MCF 10A (cell line): ENCODE results near the gene MRE11. TPM values are rescaled to one million over a fixed set of nuclear protein-coding genes. Genes with fewer than 3 reads are reported as not detected.
A peak's percentile ranks its signal among the peaks of the same experiment; 100 is the strongest.

ENCODE experiments used
- BruUV-seq: library from RNA; stranded (reverse); fragments of 400-500 nt; replicated peaks from 2 replicates; lab custom pipeline; 2021; lab: Mats Ljungman, UMichigan
- CTCF ChIA-PET: fragments of 300-600 bp; sonication (Branson Sonifier 250); formaldehyde crosslinking; extraction: SDS; loops from one replicate; lab custom pipeline; 2021; ENCODE audit warnings: antibody characterized with exemption, inconsistent platforms; lab: Yijun Ruan, JAX
- POLR2A ChIA-PET: fragments of 300-600, 350-650 bp; sonication (Branson Sonifier 250); formaldehyde crosslinking; extraction: SDS; loops from one replicate; lab custom pipeline; 2020; ENCODE audit warnings: antibody characterized with exemption, inconsistent platforms; lab: Yijun Ruan, JAX
- DNase-seq: peaks from one replicate; pipeline ENCODE4 v3.0.0-alpha.2; 2018; ENCODE audit not compliant: unreplicated experiment
- H3K27ac Mint-ChIP-seq: one replicate; pipeline ENCODE4 v1.8.0; 2022; ENCODE audit warnings: mild to moderate bottlenecking, low read depth, mixed read lengths; ENCODE audit not compliant: unreplicated experiment
- H3K27me3 Mint-ChIP-seq: one replicate; pipeline ENCODE4 v1.8.0; 2022; ENCODE audit warnings: mixed read lengths; ENCODE audit not compliant: insufficient read depth, unreplicated experiment
- H3K36me3 Mint-ChIP-seq: one replicate; pipeline ENCODE4 v1.8.0; 2022; ENCODE audit warnings: mild to moderate bottlenecking, moderate library complexity, mixed read lengths; ENCODE audit not compliant: insufficient read depth, unreplicated experiment
- H3K4me1 Mint-ChIP-seq: one replicate; pipeline ENCODE4 v1.8.0; 2022; ENCODE audit warnings: mixed read lengths; ENCODE audit not compliant: insufficient read depth, unreplicated experiment
- H3K4me3 Mint-ChIP-seq: one replicate; pipeline ENCODE4 v1.8.0; 2022; ENCODE audit warnings: mild to moderate bottlenecking, moderate library complexity, mixed read lengths; ENCODE audit not compliant: unreplicated experiment
- H3K9me3 Mint-ChIP-seq: one replicate; pipeline ENCODE4 v1.8.0; 2022; ENCODE audit warnings: mixed read lengths; ENCODE audit not compliant: unreplicated experiment
- CTCF ChIP-seq: fragments of 200-600 bp; IDR thresholded peaks from one replicate; pipeline ENCODE4 v1.8.0; 2022; ENCODE audit warnings: antibody characterized with exemption, mild to moderate bottlenecking; ENCODE audit not compliant: unreplicated experiment
- intact Hi-C: fragments of 100-400 bp; cut with micrococcal nuclease; formaldehyde crosslinking; loops from 2 replicates; pipeline ENCODE4 v1.14.1; 2022
- total RNA-seq: library from RNA; stranded (reverse); gene quantifications from 2 replicates; pipeline ENCODE4 v1.2.3, GENCODE V29; 2022

Gene MRE11
- total RNA-seq, 1 experiment from 2014 or later: 13.2 TPM

GRCh38 chr11:94528551-94528950, 34.9 kb upstream of the MRE11 start:
- CTCF ChIA-PET: interaction anchor here (1.3 to 2.1 kb wide), 2 partner anchors 9 to 36 kb away, joined by 3 to 9 read pairs; no protein-coding TSS in a partner anchor
- Mint-ChIP-seq H3K36me3 (no peaks in the 10 kb centered on the region), H3K27ac (no peak overlapping the region), H3K9me3 (no peaks in the 10 kb centered on the region), H3K27me3 (no peaks in the 10 kb centered on the region), H3K4me1 (peaks cover 11% of the 10 kb centered on the region), H3K4me3 (no peak overlapping the region)
- intact Hi-C loops: no loop called here
- POLR2A ChIA-PET: no interaction called here
- TF ChIP-seq CTCF: no peak
- DNase-seq: no peak
- no TSS peak for BruUV-seq

- POLR2A ChIA-PET: interaction anchor here (0.6 kb wide), 1 partner anchor 13 kb away, joined by 3 read pairs; no protein-coding TSS in a partner anchor
- no peak overlapping the region for H3K4me3 Mint-ChIP-seq
- no TSS peak for BruUV-seq
- no peak for DNase-seq
- intact Hi-C loops: no loop called here
- H3K27me3 Mint-ChIP-seq: no peaks in the 10 kb centered on the region
- CTCF ChIA-PET: interaction anchor here (1.4 to 2.4 kb wide), 2 partner anchors 36 to 38 kb away, joined by 3 to 8 read pairs; no protein-coding TSS in a partner anchor
- H3K27ac Mint-ChIP-seq: no peak overlapping the region
- no peak for TF ChIP-seq CTCF
- H3K4me1 Mint-ChIP-seq: peaks cover 9% of the 10 kb centered on the region
- H3K36me3 Mint-ChIP-seq: no peaks in the 10 kb centered on the region
- no peaks in the 10 kb centered on the region for H3K9me3 Mint-ChIP-seq
Observed at GRCh38 chr11:94526645-94527438, 33.2 kb upstream of the MRE11 start.

- no peak for TF ChIP-seq CTCF
- peak; percentile 58 for DNase-seq
- peaks cover 9% of the 10 kb centered on the region for H3K4me1 Mint-ChIP-seq
- H3K4me3 Mint-ChIP-seq: no peak overlapping the region
- H3K27ac Mint-ChIP-seq: no peak overlapping the region
- intact Hi-C loops: no loop called here
- H3K36me3 Mint-ChIP-seq: no peaks in the 10 kb centered on the region
- no peaks in the 10 kb centered on the region for H3K9me3 Mint-ChIP-seq
- no peaks in the 10 kb centered on the region for H3K27me3 Mint-ChIP-seq
- CTCF ChIA-PET: interaction anchor here (0.6 to 2.4 kb wide), 9 partner anchors 9 to 1284 kb away, joined by 3 to 8 read pairs (median 3); partner anchors contain the start of gene C11orf97
- POLR2A ChIA-PET: no interaction called here
- BruUV-seq: no TSS peak
Observed at GRCh38 chr11:94525546-94526324, 32.1 kb upstream of the MRE11 start.

GRCh38 chr11:94524341-94524740, 30.7 kb upstream of the MRE11 start:
- Mint-ChIP-seq H3K4me1 (peaks cover 9% of the 10 kb centered on the region), H3K4me3 (no peak overlapping the region), H3K9me3 (no peaks in the 10 kb centered on the region), H3K27me3 (no peaks in the 10 kb centered on the region), H3K27ac (no peak overlapping the region), H3K36me3 (no peaks in the 10 kb centered on the region)
- no peak for TF ChIP-seq CTCF
- CTCF ChIA-PET: interaction anchor here (0.6 to 2.4 kb wide), 5 partner anchors 15 to 341 kb away, joined by 3 to 8 read pairs (median 3); no protein-coding TSS in a partner anchor
- intact Hi-C loops: no loop called here
- DNase-seq: no peak
- BruUV-seq: no TSS peak
- POLR2A ChIA-PET: no interaction called here
